ENCODE measurements around the gene FRK.
"Not testable (repeated sequence)": the region's sequence is repeated elsewhere in the genome, so short reads cannot be mapped to it uniquely, and the experiment has no call there.

Gene FRK

GRCh38 chr6:115934145-115934544 lies 126.5 kb downstream of the FRK start:
- no peak for DNase-seq

GRCh38 chr6:115932481-115932880 lies 128.2 kb downstream of the FRK start:
- no peak for DNase-seq

DNA sequence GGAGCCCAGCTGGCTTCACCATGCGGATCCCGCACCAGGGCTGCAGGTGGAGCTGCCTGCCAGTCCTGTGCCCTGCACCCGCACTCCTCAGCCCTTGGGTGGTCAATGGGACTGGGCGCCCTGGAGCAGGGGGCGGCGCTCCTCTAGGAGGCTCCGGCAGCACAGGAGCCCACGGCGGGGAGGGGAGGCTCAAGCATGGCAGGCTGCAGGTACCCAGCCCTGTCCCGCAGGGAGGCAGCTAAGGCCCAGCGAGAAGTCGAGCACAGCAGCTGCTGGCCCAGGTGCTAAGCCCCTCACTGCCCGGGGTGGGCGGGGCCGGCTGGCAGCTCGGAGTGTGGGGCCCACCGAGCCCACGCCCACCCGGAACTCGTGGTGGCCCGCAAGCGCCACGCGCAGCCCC lies 132.7 kb downstream of the FRK start:
- not testable (repeated sequence) for DNase-seq

DNA sequence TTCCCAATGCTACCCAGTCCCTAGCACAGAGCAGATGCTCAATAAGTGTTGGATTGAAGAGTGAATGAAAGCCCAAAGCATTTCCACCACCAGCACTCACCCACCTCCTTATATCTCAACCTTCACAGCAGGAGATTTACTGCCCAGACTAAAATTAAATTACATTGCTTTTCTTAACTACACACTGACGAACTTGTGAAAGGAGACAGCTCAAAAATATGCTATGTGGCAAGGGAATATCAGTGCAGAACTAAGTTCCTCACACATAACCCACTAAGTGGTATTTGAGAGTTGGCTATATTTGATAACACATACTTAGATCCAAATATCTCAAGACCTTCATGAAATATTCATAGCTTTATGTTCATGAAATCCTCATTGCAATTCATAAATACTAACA lies 137.7 kb downstream of the FRK start:
- DNase-seq = no peak

GRCh38 chr6:115914098-115914497 lies 146.6 kb downstream of the FRK start:
- no peak for DNase-seq

DNA sequence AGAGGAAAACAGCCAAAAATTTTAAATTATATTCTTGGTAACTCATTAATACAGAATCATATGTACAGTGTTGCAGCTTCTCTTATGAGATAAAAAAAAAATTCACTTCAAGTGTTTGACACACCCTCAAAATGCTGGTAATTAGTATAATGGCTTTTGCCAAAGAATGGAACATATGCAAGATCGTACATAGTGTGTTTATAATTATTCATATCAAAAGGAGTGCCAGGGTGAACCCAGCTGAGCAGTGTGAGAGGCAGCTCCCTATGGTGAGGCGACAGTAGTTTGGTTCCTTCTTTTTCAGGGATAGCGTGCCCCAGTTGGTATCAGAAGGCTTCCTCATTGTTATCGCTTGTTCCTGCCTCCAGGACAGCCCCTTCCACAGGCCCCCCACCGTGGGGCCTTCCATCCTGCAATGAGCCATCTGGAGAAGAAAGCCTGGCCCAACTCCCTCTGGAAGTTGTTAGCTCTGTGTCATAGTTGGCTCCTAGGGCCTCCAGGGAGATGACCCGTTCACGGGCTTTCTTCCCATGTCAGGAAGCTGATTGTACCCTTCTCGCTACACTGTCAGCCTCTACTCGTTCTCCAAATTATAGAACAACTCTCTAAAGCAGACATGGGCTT lies 150.7 kb downstream of the FRK start:
- no peak for DNase-seq

DNA sequence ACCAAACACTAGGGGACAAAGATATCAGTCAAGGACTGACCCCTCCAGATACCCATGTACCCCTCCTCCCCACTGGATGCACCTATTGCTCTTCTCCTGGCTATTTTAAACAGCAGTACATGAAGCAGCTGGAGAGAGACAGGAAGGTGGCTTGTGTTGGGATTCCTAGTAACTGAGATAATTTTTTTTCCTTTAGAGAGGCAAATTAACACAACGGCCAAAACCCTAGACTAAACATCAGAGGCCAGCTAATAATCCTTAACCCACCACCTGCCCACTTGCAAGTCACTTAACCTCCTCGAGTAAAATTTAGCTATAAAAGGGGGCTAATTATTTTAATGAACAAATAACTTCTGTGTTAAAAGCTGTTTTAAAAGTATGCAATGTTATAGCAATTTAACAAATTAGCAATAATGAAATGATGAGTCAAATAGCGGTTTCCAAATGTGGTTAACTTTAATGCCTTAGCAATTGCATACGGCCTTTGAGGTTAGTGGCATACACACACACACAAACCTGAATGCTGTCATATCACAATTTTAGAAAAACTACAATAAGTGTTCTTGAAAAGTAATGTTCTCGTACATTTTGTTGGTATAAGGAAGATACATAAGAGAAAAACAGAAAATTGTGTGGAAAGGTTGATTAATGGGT lies 151.7 kb downstream of the FRK start:
- no peak for DNase-seq

GRCh38 chr6:115905471-115905870 lies 155.2 kb downstream of the FRK start:
- no peak for DNase-seq

DNA sequence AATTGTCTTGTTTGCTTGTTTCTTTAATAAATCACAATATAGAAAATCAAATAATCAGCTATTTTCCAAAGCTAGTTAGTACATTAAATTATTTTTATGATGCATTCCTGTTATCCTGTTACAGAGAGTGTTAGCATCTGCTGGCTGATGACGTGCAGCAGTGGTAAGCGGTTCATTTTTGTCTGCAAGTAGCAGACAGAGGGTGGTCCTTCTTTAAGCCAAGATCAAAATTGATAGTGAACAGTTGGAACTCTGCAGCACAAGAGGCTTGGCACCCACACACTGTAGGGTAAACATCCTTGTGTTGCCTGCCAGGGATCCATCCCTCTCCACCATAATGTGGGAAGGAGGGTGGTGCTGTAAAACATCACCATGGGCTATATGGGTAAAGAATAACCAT lies 158.3 kb downstream of the FRK start:
- no peak for DNase-seq

DNA sequence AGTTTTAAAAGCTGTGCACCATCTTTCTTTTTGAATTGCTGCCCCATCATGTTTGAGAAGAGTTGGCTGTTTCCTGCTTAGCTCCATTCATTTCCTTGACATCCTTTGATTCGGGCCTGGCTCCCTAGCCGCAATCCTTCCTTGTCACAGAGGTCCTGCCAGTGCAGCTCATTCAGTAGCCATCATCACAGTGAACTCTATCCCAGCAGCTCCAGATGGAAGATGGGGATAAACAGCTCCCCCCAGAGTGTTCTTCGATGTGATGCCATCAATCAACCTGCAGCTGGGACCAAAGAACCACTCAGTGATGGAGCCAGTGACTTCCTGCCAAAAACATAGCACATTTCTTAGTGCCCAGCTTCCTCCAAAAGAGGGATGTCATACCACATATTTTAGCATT lies 158.8 kb downstream of the FRK start:
- DNase-seq = no peak

- no peak for DNase-seq
These were observed 160.9 kb downstream of the FRK start for GRCh38 chr6:115899730-115900282.

DNA sequence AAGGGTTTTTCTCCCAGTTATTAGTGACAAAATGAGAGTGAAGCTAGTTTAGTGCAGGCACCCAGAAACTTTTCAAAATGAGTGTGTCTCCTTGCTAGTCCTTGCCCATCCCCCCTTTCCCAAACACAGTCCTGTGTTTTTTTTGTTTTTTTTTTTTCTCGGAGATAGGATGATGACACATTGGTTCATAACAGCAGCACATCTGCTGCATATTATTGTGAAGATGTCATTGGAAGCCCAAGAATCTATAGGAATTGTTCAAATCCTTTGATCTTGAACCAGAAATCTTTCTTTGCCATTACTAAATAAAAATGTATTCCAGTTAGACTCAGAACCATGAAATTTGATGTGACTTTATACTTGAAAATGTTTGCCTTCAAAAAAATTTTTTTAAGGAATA lies 162.4 kb downstream of the FRK start:
- no peak for DNase-seq

DNA sequence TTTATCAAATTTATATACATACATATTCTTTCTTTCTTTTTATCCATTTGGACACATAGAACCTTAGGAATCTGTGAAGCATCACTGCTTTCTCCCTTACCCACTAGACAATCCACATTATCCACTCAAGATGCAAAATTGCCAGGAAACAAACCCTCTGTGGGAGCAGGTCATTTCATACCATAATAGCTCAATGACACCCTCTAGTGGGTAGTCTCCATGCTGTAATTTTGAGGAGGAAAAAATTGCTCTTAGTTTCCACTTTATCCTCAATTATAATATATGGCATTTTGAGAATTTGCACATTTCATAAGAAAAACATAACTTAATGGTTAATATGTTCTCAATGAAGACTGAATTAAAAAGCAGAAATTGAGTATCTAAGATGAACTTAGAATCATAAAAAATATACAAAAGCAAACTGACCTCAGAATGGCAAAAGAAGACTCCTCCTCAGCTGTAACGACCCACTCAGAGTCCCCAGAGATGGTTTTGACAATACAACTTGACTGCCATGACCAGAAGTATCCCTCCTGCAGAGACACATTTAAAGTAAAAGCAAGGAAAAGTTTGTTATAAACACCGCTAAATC lies 164.1 kb downstream of the FRK start:
- DNase-seq = no peak

DNA sequence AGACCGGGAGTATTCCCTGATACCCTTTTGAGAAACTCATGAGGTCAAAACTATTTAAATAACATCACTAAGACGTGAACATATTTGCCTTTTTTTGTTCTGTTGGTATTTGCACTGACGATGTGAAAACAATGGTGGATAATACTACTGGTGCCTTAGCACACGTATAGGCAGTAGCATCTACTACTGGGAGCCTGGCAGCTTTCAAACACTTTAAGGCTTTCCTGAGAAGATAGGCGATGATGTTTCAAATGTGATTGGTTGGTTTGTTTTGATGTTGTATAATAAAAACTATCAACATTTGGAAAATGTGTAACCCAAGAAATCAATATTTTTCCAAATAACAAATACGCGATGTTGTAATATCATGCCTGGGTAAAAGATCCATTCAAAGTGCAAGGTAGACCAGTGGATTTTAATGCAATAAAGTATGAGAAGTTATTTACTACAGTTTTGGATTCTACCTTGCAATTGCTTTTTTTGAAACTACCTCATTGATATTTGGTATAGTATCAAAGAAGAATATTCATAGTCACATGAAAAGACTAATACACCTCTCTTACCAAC lies 166.2 kb downstream of the FRK start:
- no peak for DNase-seq

DNA sequence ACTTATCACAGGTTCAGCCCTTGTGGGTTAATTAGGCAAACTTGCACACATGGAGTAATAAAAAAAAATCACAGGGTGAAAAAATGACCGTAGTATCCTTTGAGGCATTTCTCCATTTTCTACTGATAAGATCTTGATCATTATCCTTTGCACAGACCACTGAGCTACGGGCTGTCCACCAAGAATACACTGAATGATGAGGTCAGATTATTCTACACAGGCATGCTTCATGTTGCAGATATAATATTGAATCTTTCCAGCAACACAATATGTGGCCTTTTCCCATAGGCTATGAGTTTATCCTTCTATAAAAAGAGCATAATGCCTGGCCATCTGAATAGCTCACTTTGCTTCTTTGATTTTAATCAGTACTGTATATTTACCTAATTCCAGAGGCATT lies 168.9 kb downstream of the FRK start:
- DNase-seq = no peak

GRCh38 chr6:115891111-115891669 lies 169.5 kb downstream of the FRK start:
- DNase-seq = no peak

- no peak for DNase-seq
These were observed 170.5 kb downstream of the FRK start for GRCh38 chr6:115890238-115890637.

DNA sequence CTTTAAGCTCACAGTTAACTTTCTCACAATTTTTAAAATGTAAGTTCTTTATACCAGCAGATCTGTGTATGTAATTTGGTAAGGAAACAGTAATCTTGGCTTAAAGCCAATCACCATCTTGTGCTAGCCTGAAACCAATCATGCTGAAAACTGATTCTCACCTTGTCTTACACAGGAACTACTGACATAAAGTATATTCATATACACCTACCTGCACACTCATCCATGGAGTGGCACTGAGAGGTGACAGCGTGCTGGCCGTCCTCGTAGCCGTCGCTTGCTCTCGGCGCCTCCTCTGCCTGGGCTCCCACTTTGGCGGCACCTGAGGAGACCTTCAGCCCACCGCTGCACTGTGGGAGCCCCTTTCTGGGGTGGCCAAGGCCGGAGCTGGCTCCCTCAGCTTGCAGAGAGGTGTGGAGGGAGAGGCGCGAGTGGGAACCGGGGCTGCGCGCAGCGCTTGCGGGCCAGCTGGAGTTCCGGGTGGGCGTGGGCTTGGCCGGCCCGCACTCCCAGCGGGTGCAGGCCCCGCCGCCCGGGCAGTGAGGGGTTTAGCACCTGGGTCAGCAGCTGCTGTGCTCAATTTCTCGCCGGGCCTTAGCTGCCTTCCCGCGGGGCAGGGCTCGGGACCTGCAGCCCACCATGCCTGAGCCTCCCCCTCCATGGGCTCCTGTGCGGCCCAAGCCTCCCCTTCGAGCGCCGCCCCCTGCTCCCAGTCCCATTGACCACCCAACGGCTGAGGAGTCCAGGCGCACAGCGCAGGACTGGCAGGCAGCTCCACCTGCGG lies 171.8 kb downstream of the FRK start:
- DNase-seq = not testable (repeated sequence)

DNA sequence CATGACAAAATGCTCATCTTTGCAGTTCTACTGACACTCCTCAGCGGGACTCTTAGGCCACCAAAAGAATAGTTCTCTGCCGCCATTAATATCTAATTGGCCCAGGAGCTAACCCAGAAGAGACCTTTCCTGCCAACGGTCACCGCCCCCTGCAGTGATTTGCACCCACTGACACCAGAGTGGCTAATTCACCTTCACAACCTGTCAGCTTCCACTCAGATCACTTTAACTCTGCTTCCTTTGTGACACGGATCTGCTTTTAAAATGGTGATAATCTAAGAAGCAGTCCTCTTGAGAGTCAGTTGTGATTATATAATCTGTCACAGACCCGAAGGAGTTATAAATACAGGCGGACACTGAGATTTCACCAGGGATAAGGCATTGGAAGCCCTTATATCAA lies 172.8 kb downstream of the FRK start:
- DNase-seq = no peak

DNA sequence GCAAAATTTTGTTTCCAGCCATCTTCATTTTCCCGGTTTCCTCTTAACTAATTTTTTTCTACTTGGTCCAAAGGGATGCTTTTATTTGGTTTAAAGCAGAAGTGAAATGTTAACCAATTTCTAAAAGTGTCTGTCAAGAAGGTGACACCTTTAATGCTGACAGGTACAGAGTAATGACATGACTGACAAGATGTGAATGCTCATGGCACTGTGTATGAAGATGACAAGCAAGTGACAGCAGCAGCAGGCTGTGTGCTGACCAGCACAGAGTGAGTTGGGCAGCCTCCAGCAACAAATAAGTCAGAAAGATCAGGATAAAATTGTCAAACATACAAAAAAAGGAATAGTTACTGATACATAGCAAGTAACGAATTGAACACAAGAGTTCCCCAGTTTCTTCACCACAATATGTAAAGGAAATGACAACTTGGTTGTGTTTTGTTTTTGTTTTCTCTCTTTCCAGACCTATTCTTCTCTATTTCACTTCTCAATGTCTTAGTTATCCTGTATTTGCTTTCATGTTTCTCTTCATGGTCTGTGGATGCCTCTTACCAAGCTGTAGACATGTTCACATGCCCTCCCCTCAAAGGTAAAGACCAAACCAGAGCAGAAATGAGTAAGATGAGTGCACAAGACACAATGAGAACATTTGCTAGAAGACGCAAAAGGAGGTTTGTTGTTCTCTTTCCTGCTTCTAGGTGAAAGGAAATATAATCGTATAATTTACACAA lies 174.9 kb downstream of the FRK start:
- no peak for DNase-seq

DNA sequence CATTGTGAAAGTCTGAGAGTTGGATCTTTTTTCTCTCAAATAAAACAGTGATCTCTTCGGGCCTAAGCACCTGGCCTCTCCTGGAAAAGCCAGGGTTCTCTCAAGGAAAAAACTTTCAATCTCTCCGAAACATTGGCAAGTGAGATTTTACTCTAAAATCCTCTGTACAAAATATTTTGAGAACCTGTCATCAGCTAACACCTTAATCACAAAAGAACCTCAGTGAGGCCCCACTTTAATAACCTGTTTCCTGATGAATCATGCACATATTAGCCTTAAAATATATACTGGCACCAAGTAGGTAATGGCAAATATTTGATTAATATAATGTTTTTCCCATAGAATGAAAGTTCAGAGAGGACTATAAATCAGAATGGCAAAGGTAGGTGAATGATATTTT lies 177.9 kb downstream of the FRK start:
- no peak for DNase-seq

DNA sequence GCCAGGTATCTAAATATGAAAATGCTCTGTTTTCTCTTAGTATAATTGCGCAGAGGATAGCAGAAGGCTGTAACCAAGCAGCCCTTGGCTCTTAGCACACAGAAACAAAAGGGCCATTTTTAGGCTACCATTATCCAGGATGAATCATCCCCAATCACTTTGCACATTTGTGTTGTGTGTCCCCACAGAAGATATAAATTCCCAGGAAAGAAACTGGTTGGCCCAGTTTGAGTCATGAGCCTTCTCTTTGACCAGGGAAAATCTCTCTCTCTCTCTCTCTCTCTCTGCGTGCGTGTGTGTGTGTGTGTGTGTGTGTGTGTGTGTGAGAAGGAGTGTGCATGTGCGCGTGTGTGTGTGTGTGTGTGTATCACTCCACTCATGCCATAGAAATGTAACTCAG lies 178.5 kb downstream of the FRK start:
- peak; percentile 94 for DNase-seq

All from islet precursor cell (in vitro differentiated cells).